Thoracic aorta (tissue), 2 donors: Measurements from ENCODE around the gene FAM111A. TPM values are rescaled to one million over a fixed set of nuclear protein-coding genes. Genes with fewer than 3 reads are reported as not detected.
A peak's percentile ranks its signal among the peaks of the same experiment; 100 is the strongest.

Source experiments
- ATAC-seq: fragments of 150-250 bp; one replicate; pipeline ENCODE4 v1.8.0; 2017; ENCODE audit warnings: low read depth; ENCODE audit not compliant: insufficient number of reproducible peaks, low FRiP score
- DNase-seq: peaks from one replicate; pipeline ENCODE4 v3.0.0-alpha.2; 2020; ENCODE audit warnings: low spot score
- H3K27ac ChIP-seq, 2 donors: fragments of 200-600 bp; sonication (generic); 1 replicate in 1 of 2; 2 replicates in 1 of 2; pipeline ENCODE4 v1.5.1; 2016; ENCODE audit warnings: mild to moderate bottlenecking in 2 of 2, moderate library complexity in 2 of 2
- H3K27me3 ChIP-seq: fragments of 200-600 bp; sonication (generic); replicated peaks from 2 replicates; pipeline ENCODE4 v1.6.0; 2016; ENCODE audit warnings: mild to moderate bottlenecking; ENCODE audit not compliant: insufficient read depth
- H3K36me3 ChIP-seq: fragments of 200-600 bp; sonication (generic); one replicate; pipeline ENCODE4 v1.5.1; 2016
- H3K4me1 ChIP-seq, 2 donors: fragments of 200-600 bp; sonication (generic); 1 replicate in 1 of 2; 2 replicates in 1 of 2; pipeline versions ENCODE4 v1.5.1 to v1.6.0; 2016; ENCODE audit warnings: low read depth in 2 of 2, mild to moderate bottlenecking in 1 of 2; ENCODE audit not compliant: control insufficient read depth in 1 of 2
- H3K4me3 ChIP-seq: fragments of 200-600 bp; sonication (generic); 2 replicates; pipeline ENCODE4 v1.5.1; 2016; ENCODE audit warnings: mild to moderate bottlenecking
- H3K9me3 ChIP-seq: fragments of 200-600 bp; sonication (generic); 2 replicates; pipeline ENCODE4 v1.5.1; 2016
- CTCF ChIP-seq: fragments of 200-600 bp; sonication (generic); IDR thresholded peaks from one replicate; pipeline ENCODE4 v1.5.1; 2019; ENCODE audit warnings: antibody characterized with exemption
- total RNA-seq, 2 donors: library from RNA; depleted of rRNA; stranded (reverse); fragments of >200 nt; gene quantifications; one replicate each; pipeline versions ENCODE4 v1.1.0 to v1.2.3, GENCODE V29; 2016

FAM111A gene
- total RNA-seq, 2 donors from 2014 or later: 23.6 to 35.6 TPM

GRCh38 chr11:59186130-59186594 lies 43.5 kb downstream of the FAM111A start:
- ATAC-seq (no peak), DNase-seq (no peak)
- Histone ChIP-seq H3K36me3 (peaks cover 3% of the 10 kb centered on the region), H3K4me3 (no peak overlapping the region), H3K9me3 (no peaks in the 10 kb centered on the region), H3K27me3 (no peaks in the 10 kb centered on the region), H3K4me1 (no peaks in the 10 kb centered on the region), H3K27ac (no peak overlapping the region)
- TF ChIP-seq CTCF: peak; percentile 39

GRCh38 chr11:59187035-59187434 lies 44.4 kb downstream of the FAM111A start:
- DNase-seq: no peak
- Histone ChIP-seq H3K27me3 (no peaks in the 10 kb centered on the region), H3K36me3 (peaks cover 3% of the 10 kb centered on the region), H3K4me1 (no peaks in the 10 kb centered on the region), H3K27ac (no peak overlapping the region), H3K4me3 (no peak overlapping the region), H3K9me3 (no peaks in the 10 kb centered on the region)
- no peak for ATAC-seq
- TF ChIP-seq CTCF: no peak

- Histone ChIP-seq H3K36me3 (peaks cover 3% of the 10 kb centered on the region), H3K27ac (no peak overlapping the region), H3K4me1 (no peaks in the 10 kb centered on the region), H3K4me3 (no peak overlapping the region), H3K9me3 (no peaks in the 10 kb centered on the region), H3K27me3 (no peaks in the 10 kb centered on the region)
- no peak for DNase-seq
- no peak for TF ChIP-seq CTCF
- ATAC-seq: no peak
Observed at GRCh38 chr11:59187587-59187986, 44.9 kb downstream of the FAM111A start.

GRCh38 chr11:59188954-59189353 lies 46.3 kb downstream of the FAM111A start:
- Histone ChIP-seq H3K9me3 (no peaks in the 10 kb centered on the region), H3K36me3 (peaks cover 3% of the 10 kb centered on the region), H3K4me1 (no peaks in the 10 kb centered on the region), H3K27me3 (no peaks in the 10 kb centered on the region), H3K27ac (no peak overlapping the region), H3K4me3 (no peak overlapping the region)
- ATAC-seq (no peak), DNase-seq (no peak)
- TF ChIP-seq CTCF: no peak

GRCh38 chr11:59189986-59190385 lies 47.3 kb downstream of the FAM111A start:
- Histone ChIP-seq H3K9me3 (no peaks in the 10 kb centered on the region), H3K4me3 (no peak overlapping the region), H3K27ac (no peak overlapping the region), H3K27me3 (no peaks in the 10 kb centered on the region), H3K36me3 (peaks cover 3% of the 10 kb centered on the region), H3K4me1 (no peaks in the 10 kb centered on the region)
- ATAC-seq: no peak
- no peak for TF ChIP-seq CTCF
- DNase-seq: no peak
